Thyroid gland (tissue), 4 donors: ENCODE measurements around the gene GTF2A1. TPM values are rescaled to one million over a fixed set of nuclear protein-coding genes. Genes with fewer than 3 reads are reported as not detected.
"Not testable (repeated sequence)": the region's sequence is repeated elsewhere in the genome, so short reads cannot be mapped to it uniquely, and the experiment has no call there.

Experiments
- DNase-seq, 2 donors: peaks; one replicate each; pipeline ENCODE4 v3.0.0-alpha.2; 2019
- H3K27ac ChIP-seq, 3 donors: fragments of 200-600 bp; sonication (generic); 1 replicate in 2 of 3; 2 replicates in 1 of 3; pipeline ENCODE4 v1.5.1; 2016 to 2019; ENCODE audit warnings: mild to moderate bottlenecking in 1 of 3, moderate library complexity in 1 of 3
- H3K27me3 ChIP-seq: fragments of 200-600 bp; sonication (generic); one replicate; pipeline ENCODE4 v1.5.1; 2019
- H3K36me3 ChIP-seq, 2 donors: fragments of 200-600 bp; sonication (generic); one replicate each; pipeline ENCODE4 v1.5.1; 2016 to 2019
- H3K4me1 ChIP-seq, 2 donors: fragments of 200-600 bp; sonication (generic); one replicate each; pipeline ENCODE4 v1.5.1; 2017 to 2019
- H3K4me3 ChIP-seq, 3 donors: fragments of 200-600 bp; sonication (generic); replicated peaks in 1 of 3; 1 replicate in 2 of 3; 2 replicates in 1 of 3; pipeline ENCODE4 v1.5.1; 2016; ENCODE audit warnings: mild to moderate bottlenecking in 1 of 3
- H3K9me3 ChIP-seq: fragments of 200-600 bp; sonication (generic); one replicate; pipeline ENCODE4 v1.5.1; 2017
- CTCF ChIP-seq, 6 experiments: fragments of 200-600 bp in 3 of 6; fragments of 450-650 bp in 3 of 6; sonication (generic) in 3 of 6; IDR thresholded peaks; one replicate each; pipeline ENCODE4 v1.5.1; 2016 to 2019; ENCODE audit warnings: antibody characterized with exemption in 6 of 6, mild to moderate bottlenecking in 2 of 6, inconsistent platforms in 1 of 6, moderate library complexity in 1 of 6
- POLR2A ChIP-seq, 2 donors: fragments of 450-650 bp; IDR thresholded peaks; one replicate each; pipeline ENCODE4 v1.6.1; 2017; ENCODE audit warnings: antibody characterized with exemption in 2 of 2, mild to moderate bottlenecking in 2 of 2, moderate library complexity in 1 of 2
- WGBS, 2 donors: methylation state at CpG; one replicate each; pipeline ENCODE4 v1.1.5; 2017; 5-methylcytosine and 5-hydroxymethylcytosine counted together
- intact Hi-C: fragments of 100-400 bp; cut with DNase I; formaldehyde crosslinking; loops from one replicate; pipeline ENCODE4 v1.15.1; 2023
- total RNA-seq, 4 donors: library from RNA; depleted of rRNA; stranded (reverse); fragments of >200 nt; gene quantifications; one replicate each; pipeline ENCODE4 v1.2.3, GENCODE V29; 2016

Gene GTF2A1
- total RNA-seq, 4 donors from 2014 or later, result 31.4 to 51.7 (median 39.7) TPM

- WGBS, 2 donors, result 79 to 86% methylated on average over 2 of the region's 2 CpGs
- Histone ChIP-seq H3K4me1 (peaks cover 4 to 15% of the 10 kb centered on the region in 2 donors), H3K27ac (no peak overlapping the region), H3K36me3 (no peaks in the 10 kb centered on the region), H3K4me3 (no peak overlapping the region), H3K9me3 (no peaks in the 10 kb centered on the region), H3K27me3 (no peaks in the 10 kb centered on the region)
- no peak for DNase-seq
- TF ChIP-seq CTCF (IDR thresholded peaks at IDR 0.05) (no peak), POLR2A (IDR thresholded peaks at IDR 0.05) (no peak)
- intact Hi-C loops, result no loop called here
Measured at GRCh38 chr14:81243499-81243898, 22.7 kb upstream of the GTF2A1 start.

- intact Hi-C loops, result not testable (repeated sequence)
- 85 to 90% methylated on average over 2 of the region's 2 CpGs for whole genome bisulfite sequencing, 2 donors
Measured at GRCh38 chr14:81236849-81237248, 16.1 kb upstream of the GTF2A1 start.

GRCh38 chr14:81236138-81236537, 15.4 kb upstream of the GTF2A1 start:
- 93 to 97% methylated on average over 6 to 12 of the region's 20 CpGs for WGBS, 2 donors
- no peak for DNase-seq
- TF ChIP-seq POLR2A (IDR thresholded peaks at IDR 0.05), result no peak
- no peak for TF ChIP-seq CTCF (IDR thresholded peaks at IDR 0.05)
- no peak overlapping the region for H3K27ac ChIP-seq
- intact Hi-C loops, result no loop called here
- no peak overlapping the region for H3K4me3 ChIP-seq
- no peaks in the 10 kb centered on the region for H3K9me3 ChIP-seq
- no peaks in the 10 kb centered on the region for H3K36me3 ChIP-seq
- H3K4me1 ChIP-seq, result peaks cover 9 to 10% of the 10 kb centered on the region in 2 donors
- H3K27me3 ChIP-seq, result no peaks in the 10 kb centered on the region

More at GRCh38 chr14:81236849-81237248, 16.1 kb upstream of the GTF2A1 start:
- H3K9me3 ChIP-seq, H3K27ac ChIP-seq, H3K36me3 ChIP-seq, DNase-seq, H3K4me1 ChIP-seq, H3K27me3 ChIP-seq, H3K4me3 ChIP-seq: not testable (repeated sequence)

GRCh38 chr14:81235096-81235495, 14.3 kb upstream of the GTF2A1 start:
- intact Hi-C loops, result no loop called here

GRCh38 chr14:81234278-81234677, 13.5 kb upstream of the GTF2A1 start:
- peak in 1 of 2 donors; percentile 22 for DNase-seq
- intact Hi-C loops, result no loop called here
- TF ChIP-seq POLR2A (IDR thresholded peaks at IDR 0.05), result no peak
- no peak for TF ChIP-seq CTCF (IDR thresholded peaks at IDR 0.05)

More at GRCh38 chr14:81235096-81235495, 14.3 kb upstream of the GTF2A1 start:
- H3K36me3 ChIP-seq, result no peaks in the 10 kb centered on the region
- H3K27me3 ChIP-seq, result no peaks in the 10 kb centered on the region
- peaks cover 9 to 10% of the 10 kb centered on the region in 2 donors for H3K4me1 ChIP-seq
- no peak overlapping the region for H3K4me3 ChIP-seq
- WGBS, 2 donors, result 68 to 70% methylated on average over 2 of the region's 2 CpGs
- no peak overlapping the region for H3K27ac ChIP-seq
- no peak for DNase-seq
- TF ChIP-seq POLR2A (IDR thresholded peaks at IDR 0.05), result no peak
- no peak for TF ChIP-seq CTCF (IDR thresholded peaks at IDR 0.05)
- no peaks in the 10 kb centered on the region for H3K9me3 ChIP-seq

GRCh38 chr14:81233615-81234014, 12.9 kb upstream of the GTF2A1 start:
- DNase-seq, result no peak
- no peaks in the 10 kb centered on the region for H3K27me3 ChIP-seq
- intact Hi-C loops, result no loop called here
- no peak for TF ChIP-seq CTCF (IDR thresholded peaks at IDR 0.05)
- no peak for TF ChIP-seq POLR2A (IDR thresholded peaks at IDR 0.05)
- H3K9me3 ChIP-seq, result no peaks in the 10 kb centered on the region
- H3K36me3 ChIP-seq, result no peaks in the 10 kb centered on the region
- H3K4me1 ChIP-seq, result peaks cover 9 to 10% of the 10 kb centered on the region in 2 donors
- H3K27ac ChIP-seq, result no peak overlapping the region
- WGBS, 2 donors, result 69 to 100% methylated on average over 1 of the region's 1 CpG
- H3K4me3 ChIP-seq, result no peak overlapping the region

More at GRCh38 chr14:81234278-81234677, 13.5 kb upstream of the GTF2A1 start:
- H3K9me3 ChIP-seq, result no peaks in the 10 kb centered on the region
- H3K27me3 ChIP-seq, result no peaks in the 10 kb centered on the region
- H3K36me3 ChIP-seq, result no peaks in the 10 kb centered on the region
- no peak overlapping the region for H3K4me3 ChIP-seq
- peaks cover 9 to 10% of the 10 kb centered on the region in 2 donors for H3K4me1 ChIP-seq
- H3K27ac ChIP-seq, result no peak overlapping the region
